NOMO-1 (cell line): ENCODE results near the gene NOA1.

Experiments
- DNase-seq, 2 experiments: peaks; one replicate each; lab custom pipeline; 2025; ENCODE audit not compliant: unreplicated experiment in 2 of 2; lab: John Stamatoyannopoulos, UW

Gene NOA1

DNA sequence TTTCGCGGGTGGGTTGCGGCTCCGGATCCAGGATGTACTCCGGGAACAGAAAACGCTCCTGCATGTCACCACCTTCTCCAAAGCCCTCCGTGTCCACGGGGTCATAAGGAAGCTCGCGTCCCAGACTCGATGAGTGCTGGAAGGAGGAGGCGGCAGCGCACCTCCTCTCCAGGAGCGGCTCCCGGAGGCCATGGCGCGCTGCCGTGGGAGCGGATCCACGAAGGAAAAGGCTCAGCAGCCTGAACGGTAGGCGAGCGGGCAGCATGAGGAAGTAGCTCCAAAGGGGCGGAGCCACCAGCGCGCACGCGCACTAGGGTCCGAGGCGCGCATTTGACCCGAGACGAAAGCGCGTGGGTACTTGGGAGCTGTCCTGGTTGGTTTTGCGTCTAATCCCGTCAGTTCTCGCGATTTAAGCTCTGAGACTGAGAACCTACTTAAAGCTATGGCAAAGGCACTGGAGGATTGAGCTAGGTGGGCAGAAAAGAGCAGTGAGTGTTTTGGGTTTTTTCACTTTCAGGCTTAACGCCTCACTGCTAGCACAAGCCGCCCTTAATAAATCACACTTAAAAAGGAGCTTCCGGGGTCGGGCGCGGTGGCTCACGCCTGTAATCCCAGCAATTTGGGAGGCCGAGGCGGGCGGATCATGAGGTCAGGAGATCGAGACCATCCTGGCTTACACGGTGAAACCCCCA, at the start of gene NOA1:
Gene NOA1, minus strand, starts transcription at position 286 of the 692 bp plus-strand sequence. Its CDS starts 21 bp downstream, at position 265.
- peak; percentile 95 to 97 for DNase-seq

DNA sequence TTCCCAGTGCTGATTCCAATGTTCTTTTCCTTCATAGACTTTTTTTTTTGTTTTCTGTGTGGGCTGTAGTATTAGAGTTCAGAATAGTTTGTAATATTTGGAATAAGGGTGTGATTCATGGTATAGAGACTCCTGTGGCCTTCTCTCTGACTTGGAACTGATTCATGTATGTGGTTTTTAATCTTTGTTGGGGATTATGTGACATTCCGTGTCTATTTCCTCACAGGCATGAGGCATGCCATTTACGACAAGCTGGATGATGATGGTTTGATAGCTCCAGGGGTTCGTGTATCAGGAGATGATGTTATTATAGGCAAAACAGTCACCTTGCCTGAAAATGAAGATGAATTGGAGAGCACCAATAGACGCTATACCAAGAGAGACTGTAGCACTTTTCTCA, 45.7 kb upstream of the NOA1 start:
- no peak for DNase-seq

- DNase-seq = no peak
Observed at GRCh38 chr4:57020467-57021101, 43.2 kb upstream of the NOA1 start.

- DNase-seq = no peak
Observed at GRCh38 chr4:57018980-57019379, 41.6 kb upstream of the NOA1 start.

DNA sequence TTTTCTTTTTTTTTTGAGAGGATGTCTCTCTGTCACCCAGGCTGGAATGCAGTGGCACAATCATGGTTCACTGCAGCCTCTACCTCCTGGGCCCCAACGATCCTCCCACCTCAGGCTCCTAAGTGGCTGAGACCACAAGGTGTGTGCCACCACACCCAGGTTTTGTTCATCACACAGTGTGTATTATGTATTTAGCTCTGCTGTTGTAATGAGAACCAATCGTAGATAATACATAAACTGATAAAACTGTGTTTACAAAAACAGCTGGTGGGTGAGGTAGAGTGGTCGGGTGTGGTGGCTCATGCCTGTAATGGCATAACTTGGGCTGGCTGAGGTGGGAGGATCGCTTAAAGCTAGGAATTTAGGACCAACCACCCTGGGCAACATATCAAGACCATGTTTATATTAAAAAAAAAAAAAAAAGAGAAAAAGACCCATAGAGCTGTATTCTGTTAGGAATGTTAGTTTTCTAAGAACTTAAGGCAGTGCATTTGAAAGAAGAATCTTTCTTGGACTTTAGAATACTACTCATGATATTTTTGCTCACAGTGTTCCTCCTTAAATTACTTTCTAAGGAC, 36.2 kb upstream of the NOA1 start:
- no peak for DNase-seq

GRCh38 chr4:56999751-57000150, 22.3 kb upstream of the NOA1 start:
- DNase-seq = no peak

DNA sequence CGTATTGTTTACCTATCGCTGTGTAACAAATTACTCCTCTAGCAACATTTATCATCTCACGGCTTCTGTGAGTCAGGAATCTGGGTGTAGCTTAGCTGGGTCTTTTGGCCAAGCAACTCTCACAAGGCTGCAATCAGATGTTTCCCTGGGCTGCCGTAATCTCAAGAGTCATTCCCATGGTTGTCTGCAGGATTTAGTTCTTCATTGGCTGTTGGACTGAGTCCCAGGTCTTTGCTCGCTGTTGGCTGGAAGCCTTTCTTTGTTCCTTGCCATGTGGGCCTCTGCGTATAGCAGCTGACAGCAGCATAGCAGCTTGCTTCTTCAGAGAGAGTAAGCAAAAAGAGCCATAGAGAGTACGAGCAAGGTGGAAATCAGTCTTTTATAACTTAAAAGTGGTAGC, 18.1 kb upstream of the NOA1 start:
- DNase-seq = no peak

DNA sequence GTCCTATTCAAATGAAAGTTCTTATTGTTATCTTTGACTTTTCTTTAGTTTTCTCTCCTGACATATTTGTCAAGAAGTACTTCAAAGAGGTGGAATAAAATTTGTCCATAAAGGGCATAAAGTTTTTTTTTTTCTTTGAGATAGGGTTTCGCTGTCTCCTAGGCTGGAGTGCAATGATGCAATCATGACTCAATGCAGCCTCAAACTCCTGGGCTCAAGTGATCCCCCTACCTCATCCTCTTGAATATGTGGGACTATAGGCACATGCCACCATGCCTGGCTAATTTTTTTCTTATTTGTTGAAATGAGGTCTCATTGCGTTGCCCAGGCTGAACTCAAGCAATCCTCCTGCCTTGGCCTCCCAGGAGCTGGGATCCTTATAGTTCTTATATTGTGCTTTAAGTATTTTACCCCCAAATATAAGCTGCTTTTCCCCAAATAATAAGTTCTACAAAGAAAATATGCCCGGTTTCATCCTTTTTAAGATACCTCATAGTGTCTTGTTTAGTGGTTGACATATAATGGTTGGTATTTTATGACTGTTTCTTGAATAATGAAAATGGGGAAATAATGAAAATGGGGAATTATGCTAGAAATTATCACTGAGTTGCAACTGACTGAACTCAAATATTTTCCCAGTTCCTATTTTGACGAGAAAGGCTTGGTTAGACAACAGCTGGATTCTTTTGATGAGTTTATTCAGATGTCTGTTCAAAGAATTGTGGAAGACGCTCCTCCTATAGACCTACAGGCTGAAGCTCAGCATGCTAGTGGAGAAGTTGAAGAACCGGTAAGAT, 12.9 kb upstream of the NOA1 start:
- no peak for DNase-seq

GRCh38 chr4:56986952-56987351, 9.5 kb upstream of the NOA1 start:
- no peak for DNase-seq

DNA sequence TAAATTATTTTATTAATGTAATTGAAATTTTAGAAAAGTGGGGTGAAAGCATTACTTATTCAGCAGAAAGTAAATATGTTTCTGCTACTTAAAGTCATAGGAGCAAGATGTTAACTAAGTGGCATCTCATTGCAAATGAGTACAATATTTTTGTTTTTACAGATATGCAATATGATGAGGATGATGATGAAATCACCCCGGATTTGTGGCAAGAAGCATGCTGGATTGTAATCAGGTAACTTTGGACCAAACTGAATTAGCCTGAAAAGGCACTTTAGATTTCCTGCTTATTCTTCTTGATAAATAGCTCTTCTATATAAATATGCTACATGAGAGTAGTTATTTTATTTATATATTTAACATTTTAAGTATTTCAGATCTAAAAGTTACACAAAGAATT, 8.8 kb upstream of the NOA1 start:
- no peak for DNase-seq

DNA sequence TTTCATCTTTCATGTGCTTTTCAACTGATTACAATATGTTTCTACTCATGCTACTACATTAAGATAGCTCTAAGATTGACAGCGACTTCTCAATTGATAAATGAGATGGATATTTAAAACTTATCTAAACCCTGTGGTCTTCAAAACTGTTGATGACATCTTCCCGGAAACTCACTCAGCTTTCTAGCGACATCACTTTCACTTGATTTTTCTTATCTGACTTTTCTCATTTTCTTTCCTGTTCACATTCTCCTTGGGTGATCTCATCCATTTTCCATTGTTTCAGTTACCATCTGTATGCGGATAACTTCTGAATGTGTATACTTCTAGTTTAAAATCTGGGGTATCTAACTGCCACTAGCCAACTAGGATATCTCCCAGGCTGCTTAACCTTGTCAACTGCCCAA, 4.4 kb upstream of the NOA1 start:
- no peak for DNase-seq

DNA sequence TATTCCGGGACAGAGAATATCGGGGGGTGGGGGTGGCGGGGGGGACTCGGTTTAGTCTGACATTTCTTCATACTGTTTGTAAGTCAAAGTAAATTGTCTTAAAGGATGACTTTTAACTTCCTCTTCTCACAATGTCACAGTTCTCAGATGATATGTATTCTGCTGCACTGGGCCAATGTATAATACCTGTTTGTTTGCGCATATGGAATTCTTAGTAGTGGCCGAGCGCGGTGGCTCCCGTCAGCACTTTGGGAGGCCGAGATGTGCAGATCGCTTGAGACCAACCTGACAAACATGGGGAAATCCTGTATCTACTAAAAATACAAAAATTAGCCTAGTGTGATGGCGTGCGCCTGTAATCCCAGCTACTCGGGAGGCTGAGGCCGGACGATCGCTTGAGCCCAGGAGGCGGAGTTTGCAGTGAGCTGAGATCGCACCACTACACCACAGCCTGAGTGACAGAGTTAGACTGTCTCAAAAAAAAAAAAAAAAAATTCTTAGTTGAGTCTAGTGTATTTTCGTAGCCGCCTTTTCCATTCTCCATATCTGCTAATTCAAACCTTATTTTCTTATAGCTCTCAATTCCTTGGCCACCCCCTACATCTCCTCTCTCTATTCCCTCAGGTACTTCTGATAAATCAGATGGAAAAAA, 2.1 kb upstream of the NOA1 start:
- peak in 1 of 2 experiments; percentile 30 for DNase-seq

DNA sequence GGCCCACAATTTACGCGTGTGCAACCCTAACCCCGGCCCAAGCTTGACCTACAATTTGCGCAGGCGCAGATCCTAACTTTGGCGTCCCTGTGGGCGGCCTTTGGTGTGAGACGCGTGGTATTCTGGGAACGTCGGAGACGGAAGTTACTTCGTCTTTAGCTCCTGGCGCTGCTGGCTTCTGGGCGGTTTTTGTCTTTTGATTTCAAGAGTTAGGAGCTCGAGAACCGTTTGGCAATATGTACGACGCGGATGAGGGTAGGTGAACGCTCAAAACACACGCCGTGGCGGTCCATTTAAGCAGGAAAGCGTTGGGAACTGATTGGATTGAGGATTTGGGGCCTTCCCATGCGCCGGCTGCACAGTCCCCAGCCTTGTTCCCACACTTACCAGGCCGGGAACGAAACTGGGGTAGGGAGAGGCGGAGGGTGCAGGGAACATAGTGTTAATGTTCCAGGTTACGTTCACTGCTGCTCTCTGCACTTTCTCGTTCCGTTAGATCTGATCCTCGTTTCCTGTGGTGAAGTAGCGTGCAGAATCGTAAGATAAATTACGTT, 1.4 kb upstream of the NOA1 start, which contains the start of gene POLR2B:
Gene POLR2B, plus strand, starts transcription at position 147 of the 554 bp plus-strand sequence. Its CDS starts 90 bp downstream, at position 237.
- DNase-seq = peak; percentile 96 to 97

- DNase-seq = no peak
Observed at GRCh38 chr4:56976837-56977320, 527 bp downstream of the NOA1 start.

DNA sequence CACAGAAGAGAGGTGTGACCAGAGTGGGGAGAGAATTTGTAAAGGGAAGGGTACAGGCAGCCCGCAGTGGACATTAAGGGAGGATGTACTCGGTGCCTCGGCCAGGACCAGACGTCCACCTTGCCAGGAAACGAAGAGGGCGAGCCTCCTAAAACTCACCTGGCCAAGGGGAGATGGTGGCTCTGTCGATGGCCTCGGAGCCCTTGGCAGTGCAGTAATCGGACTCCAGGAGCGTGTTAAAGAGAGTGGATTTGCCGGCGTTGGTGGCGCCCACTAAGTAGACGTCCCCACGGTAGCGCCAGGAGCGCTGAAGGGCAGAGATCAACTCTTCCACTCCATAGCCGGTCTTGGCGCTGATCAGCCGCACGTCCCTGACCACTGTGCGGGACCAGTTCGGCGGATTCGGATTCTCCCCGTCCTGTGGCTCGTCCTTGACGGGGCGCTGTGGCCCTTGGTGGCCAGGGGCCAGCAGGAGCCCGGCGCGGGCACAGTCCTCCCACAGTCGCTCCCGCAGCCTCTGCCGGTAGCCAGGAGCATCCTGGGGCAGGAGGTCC, 1.0 kb downstream of the NOA1 start:
- DNase-seq = no peak

- no peak for DNase-seq
Observed at GRCh38 chr4:56973336-56973735, 4.1 kb downstream of the NOA1 start.

DNA sequence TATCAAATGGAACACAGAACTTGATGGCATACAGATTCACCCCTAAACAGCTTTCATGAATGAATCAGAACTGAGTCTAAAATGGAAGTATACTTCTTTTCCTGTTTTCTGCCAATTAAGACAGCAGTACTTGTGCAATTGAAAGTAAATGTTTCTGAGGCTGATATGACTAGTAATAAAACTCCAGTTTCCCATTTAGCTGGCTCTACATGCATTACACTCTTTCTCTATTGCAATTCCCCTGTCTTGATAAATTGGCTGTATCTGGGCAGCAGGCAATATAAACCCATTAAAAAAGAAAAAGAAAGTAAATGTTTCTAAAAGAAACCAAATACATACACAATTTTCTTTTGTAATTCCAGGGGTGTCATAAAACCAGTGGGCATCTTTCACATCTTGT, 4.6 kb downstream of the NOA1 start:
- DNase-seq = no peak

- DNase-seq = no peak
Observed at GRCh38 chr4:56972389-56972788, 5.0 kb downstream of the NOA1 start.

GRCh38 chr4:56971383-56971782, 6.0 kb downstream of the NOA1 start:
- no peak for DNase-seq

DNA sequence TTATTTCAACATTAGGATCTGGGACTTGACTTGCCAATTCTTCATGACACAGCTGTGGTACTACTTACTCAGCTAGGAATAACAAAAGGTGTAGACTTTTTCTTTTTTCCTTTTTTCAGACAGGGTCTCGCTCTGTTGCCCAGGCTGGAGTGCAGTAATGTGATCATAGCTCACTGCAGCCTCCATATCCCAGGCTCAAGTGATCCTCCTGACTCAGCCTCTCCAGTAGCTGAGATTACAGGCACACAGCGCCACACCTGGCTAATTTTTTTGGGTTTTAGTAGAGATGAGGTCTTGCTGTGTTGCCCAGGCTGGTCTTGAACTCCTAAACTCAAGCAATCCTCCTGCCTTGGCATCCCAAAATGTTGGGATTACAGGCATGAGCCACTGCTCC, 16.3 kb downstream of the NOA1 start:
- no peak for DNase-seq
